ENCODE data around the gene PLA2G2E.
"Not testable (repeated sequence)": the region's sequence is repeated elsewhere in the genome, so short reads cannot be mapped to it uniquely, and the experiment has no call there.

Gene PLA2G2E

DNA sequence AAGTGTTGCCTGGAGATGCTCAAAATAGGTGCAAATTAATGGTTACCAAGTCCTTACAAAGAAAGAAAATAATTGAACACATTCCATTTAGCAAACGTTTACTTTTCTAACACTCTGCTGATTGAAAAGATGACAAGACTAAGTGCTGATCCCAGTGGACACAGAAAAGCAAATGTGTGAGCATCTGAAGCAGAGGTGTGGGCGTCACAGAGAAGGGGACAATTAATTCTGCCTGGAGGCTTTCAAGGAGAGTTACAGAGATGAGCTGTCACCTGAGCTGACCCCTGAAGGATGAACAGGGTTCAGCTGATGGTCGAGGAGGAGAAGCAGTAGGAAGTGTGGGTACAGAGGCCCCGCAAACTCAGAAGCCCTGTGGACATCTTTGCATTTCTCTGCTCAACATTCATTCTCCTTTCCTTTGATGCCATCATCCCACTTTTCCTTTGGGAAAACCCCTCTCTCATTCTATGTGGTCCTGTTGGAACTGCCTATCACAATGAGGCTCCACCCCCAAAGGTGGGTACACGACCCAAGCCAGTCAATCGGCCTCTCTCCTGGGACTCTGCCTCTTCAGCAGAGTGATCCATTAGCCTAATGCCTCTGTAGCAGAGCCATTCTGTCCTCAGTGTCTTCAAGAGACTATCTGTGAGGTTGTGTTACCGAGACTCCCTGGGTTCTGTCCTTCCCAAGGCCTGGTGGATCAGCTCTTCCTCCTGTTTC, 17.2 kb upstream of the PLA2G2E start:
- TF ChIP-seq, protein P1, sequence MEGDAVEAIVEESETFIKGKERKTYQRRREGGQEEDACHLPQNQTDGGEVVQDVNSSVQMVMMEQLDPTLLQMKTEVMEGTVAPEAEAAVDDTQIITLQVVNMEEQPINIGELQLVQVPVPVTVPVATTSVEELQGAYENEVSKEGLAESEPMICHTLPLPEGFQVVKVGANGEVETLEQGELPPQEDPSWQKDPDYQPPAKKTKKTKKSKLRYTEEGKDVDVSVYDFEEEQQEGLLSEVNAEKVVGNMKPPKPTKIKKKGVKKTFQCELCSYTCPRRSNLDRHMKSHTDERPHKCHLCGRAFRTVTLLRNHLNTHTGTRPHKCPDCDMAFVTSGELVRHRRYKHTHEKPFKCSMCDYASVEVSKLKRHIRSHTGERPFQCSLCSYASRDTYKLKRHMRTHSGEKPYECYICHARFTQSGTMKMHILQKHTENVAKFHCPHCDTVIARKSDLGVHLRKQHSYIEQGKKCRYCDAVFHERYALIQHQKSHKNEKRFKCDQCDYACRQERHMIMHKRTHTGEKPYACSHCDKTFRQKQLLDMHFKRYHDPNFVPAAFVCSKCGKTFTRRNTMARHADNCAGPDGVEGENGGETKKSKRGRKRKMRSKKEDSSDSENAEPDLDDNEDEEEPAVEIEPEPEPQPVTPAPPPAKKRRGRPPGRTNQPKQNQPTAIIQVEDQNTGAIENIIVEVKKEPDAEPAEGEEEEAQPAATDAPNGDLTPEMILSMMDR (IDR thresholded peaks at IDR 0.05; ENCODE audit: low read depth, low read length, missing control alignments): no peak
- no peak for DNase-seq
- Histone ChIP-seq H3K36me3 (replicated peaks) (no peaks in the 10 kb centered on the region), H3K27me3 (replicated peaks) (no peaks in the 10 kb centered on the region), H3K27ac (no peak overlapping the region), H3K4me3 (ENCODE audit: low read depth, low read length) (no peak overlapping the region)
- in situ Hi-C loops (cut with HindIII; ENCODE audit: low pct_ligation_motif_present, low sequenced_read_pairs): no loop called here

DNA sequence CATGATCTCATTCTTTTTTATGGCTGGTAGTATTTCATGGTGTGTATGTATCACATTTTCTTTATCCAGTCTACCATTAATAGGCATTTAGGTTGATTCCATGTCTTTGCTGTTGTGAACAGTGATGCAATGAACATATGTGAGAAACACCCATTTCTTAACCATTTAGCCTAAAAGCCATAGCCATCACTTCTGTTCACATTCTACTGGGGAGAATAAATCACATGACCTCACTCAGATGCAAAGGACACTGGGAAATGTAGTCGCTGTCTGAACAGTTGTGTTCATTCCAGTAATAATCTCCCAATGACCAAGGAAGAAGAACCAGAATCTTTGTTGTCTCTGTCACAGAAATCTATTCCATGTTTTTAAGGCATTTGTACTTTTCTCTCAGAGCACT, 15.1 kb upstream of the PLA2G2E start:
- no peaks in the 10 kb centered on the region for H3K27me3 ChIP-seq (replicated peaks)
- DNase-seq: no peak

DNA sequence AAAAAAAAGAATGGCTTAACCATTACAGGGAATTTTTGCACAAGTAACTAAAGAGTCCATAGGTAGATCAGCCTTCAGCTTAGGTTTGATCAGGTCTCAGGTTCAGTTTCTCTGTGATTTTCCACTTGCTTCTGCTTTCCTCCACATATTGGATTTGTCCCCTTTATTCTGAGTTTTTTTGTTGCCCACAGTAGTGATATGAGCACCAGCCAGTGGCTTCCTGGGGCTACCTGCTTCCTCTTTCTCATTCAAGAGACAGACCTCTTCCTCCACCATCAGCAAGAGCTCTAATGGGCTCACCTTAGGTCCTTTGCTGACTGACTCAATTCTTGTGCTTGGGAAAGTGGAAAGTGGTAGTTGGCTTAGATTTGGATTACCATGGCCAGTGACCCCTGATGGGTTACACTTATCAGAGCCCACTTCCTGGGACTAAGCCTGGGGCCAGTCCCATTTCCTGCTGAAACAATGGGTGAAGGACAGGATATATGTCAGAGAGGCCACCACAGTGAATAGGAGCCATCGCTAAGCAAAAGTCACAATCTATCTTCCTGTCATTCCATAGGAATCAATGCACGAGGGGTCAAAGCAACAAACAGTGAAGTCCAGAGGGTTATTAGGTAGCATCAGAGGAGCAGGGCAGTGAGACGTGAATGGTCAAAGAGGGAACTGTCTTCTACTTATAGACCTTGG, 12.8 kb upstream of the PLA2G2E start:
- H3K4me3 ChIP-seq (ENCODE audit: low read depth, low read length): no peak overlapping the region
- DNase-seq: no peak
- H3K36me3 ChIP-seq (replicated peaks): no peaks in the 10 kb centered on the region
- no peaks in the 10 kb centered on the region for H3K27me3 ChIP-seq (replicated peaks)
- TF ChIP-seq, protein P1 (IDR thresholded peaks at IDR 0.05; ENCODE audit: low read depth, low read length, missing control alignments): no peak
- in situ Hi-C loops (cut with HindIII; ENCODE audit: low pct_ligation_motif_present, low sequenced_read_pairs): no loop called here
- no peak overlapping the region for H3K27ac ChIP-seq

More for the DNA sequence above, 15.1 kb upstream of the PLA2G2E start:
- in situ Hi-C loops (cut with HindIII; ENCODE audit: low pct_ligation_motif_present, low sequenced_read_pairs): no loop called here
- H3K4me3 ChIP-seq (ENCODE audit: low read depth, low read length): no peak overlapping the region
- H3K36me3 ChIP-seq (replicated peaks): no peaks in the 10 kb centered on the region
- H3K27ac ChIP-seq: no peak overlapping the region
- TF ChIP-seq, protein P1 (IDR thresholded peaks at IDR 0.05; ENCODE audit: low read depth, low read length, missing control alignments): no peak

DNA sequence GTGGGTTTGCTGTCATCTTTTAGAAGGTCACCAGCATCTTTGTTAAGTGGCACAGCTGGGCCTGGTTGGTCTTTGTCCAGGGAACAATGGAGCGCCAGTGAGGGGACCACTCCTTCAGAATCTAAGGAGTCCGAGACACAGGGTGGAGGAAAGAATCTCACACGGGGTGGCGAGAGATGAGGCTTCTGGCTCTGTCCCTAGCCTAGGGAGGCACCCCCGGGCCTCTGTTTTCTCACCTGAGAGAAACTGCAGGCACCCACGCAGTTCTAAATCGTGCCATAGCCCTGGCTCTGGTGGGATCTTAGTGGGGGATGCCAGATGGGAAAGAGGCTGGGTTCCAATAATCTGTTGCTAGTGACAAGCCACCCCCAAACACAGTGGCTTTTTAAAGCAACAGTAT, 10.9 kb upstream of the PLA2G2E start:
- Histone ChIP-seq H3K4me3 (ENCODE audit: low read depth, low read length) (no peak overlapping the region), H3K27me3 (replicated peaks) (no peaks in the 10 kb centered on the region), H3K36me3 (replicated peaks) (no peaks in the 10 kb centered on the region), H3K27ac (no peak overlapping the region)
- DNase-seq: no peak
- TF ChIP-seq, protein P1 (IDR thresholded peaks at IDR 0.05; ENCODE audit: low read depth, low read length, missing control alignments): no peak
- in situ Hi-C loops (cut with HindIII; ENCODE audit: low pct_ligation_motif_present, low sequenced_read_pairs): no loop called here

DNA sequence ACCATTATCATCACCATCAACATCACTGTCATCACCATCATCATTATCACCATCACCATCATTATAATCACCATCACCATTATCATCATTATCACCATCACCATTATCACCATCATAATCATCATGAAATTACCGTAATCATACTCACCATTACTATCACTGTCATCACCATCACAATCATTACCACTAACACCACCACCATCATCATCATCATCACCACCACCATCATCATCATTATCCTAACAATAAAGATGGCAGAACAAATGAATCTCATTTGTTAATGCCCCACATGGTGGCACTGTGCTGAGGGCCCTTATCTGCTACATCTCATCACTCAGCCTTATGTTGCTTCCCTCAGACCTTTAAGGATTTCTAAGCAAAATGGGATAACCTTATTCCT, 9.4 kb upstream of the PLA2G2E start:
- no peaks in the 10 kb centered on the region for H3K36me3 ChIP-seq (replicated peaks)
- no peak overlapping the region for H3K27ac ChIP-seq
- no peak for DNase-seq
- TF ChIP-seq, protein P1 (IDR thresholded peaks at IDR 0.05; ENCODE audit: low read depth, low read length, missing control alignments): no peak
- no peak overlapping the region for H3K4me3 ChIP-seq (ENCODE audit: low read depth, low read length)
- H3K27me3 ChIP-seq (replicated peaks): no peaks in the 10 kb centered on the region
- in situ Hi-C loops (cut with HindIII; ENCODE audit: low pct_ligation_motif_present, low sequenced_read_pairs): no loop called here

DNA sequence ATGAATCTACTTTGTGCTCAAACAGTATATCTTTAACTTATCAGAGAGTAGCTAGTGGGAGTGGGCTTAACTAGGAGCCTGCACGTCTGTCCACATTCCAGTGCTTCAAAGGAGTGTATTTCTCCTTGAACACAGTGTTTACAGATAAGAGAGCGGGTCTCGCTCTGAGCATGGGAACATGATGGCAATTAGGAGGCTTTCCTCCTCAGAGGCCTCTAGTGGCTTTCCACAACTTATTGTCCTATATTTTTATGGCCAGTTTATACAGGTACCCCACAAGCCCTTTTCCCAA, 3.7 kb upstream of the PLA2G2E start:
- H3K27me3 ChIP-seq (replicated peaks); H3K4me3 ChIP-seq (ENCODE audit: low read depth, low read length); H3K36me3 ChIP-seq (replicated peaks); H3K27ac ChIP-seq; DNase-seq; in situ Hi-C loops (cut with HindIII; ENCODE audit: low pct_ligation_motif_present, low sequenced_read_pairs): not testable (repeated sequence)
